ENCODE data around the gene ABL1.

DNA sequence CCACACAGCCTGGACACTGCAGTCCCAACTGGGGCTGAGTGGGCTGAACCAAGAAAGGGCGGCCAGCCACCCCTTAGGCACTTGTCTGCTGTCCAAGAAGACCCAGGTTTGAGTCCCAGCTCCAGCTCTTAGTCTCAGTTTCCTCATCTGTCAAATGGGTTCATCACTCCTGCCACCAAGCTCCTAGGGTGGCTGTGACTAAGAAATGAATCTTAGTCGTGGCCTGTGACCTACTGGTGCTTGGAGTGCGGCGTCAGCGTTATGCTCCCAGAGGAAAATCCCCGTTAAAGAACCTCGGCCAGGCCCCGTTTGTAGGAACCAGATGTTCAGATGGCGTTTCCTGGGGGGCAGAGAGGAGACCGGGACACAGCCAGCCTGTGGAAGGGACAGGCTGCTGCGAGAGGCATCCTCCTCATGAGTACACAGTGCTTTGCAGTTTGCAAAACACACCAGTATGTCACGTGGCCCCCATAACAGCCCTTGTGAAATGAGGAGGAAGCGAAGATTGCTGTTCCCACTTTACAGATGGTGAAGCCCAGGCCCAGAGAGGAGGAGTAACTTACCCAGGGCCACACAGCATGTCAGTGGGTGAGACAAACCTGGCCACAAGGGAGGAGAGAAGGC is 100.7 kb downstream of the ABL1 start:
- TF ChIP-seq, protein P1, sequence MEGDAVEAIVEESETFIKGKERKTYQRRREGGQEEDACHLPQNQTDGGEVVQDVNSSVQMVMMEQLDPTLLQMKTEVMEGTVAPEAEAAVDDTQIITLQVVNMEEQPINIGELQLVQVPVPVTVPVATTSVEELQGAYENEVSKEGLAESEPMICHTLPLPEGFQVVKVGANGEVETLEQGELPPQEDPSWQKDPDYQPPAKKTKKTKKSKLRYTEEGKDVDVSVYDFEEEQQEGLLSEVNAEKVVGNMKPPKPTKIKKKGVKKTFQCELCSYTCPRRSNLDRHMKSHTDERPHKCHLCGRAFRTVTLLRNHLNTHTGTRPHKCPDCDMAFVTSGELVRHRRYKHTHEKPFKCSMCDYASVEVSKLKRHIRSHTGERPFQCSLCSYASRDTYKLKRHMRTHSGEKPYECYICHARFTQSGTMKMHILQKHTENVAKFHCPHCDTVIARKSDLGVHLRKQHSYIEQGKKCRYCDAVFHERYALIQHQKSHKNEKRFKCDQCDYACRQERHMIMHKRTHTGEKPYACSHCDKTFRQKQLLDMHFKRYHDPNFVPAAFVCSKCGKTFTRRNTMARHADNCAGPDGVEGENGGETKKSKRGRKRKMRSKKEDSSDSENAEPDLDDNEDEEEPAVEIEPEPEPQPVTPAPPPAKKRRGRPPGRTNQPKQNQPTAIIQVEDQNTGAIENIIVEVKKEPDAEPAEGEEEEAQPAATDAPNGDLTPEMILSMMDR (IDR thresholded peaks at IDR 0.05; ENCODE audit: low read depth, low read length) = no peak
- TF ChIP-seq, protein P2, sequence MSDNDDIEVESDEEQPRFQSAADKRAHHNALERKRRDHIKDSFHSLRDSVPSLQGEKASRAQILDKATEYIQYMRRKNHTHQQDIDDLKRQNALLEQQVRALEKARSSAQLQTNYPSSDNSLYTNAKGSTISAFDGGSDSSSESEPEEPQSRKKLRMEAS (IDR thresholded peaks at IDR 0.05; ENCODE audit: low read depth, low read length) = peak; percentile 94

Measured in NB4 (cell line).